HG03432 (cell line): ENCODE results near the gene RBM17.
A peak's percentile ranks its signal among the peaks of the same experiment; 100 is the strongest.
"Not testable (repeated sequence)": the region's sequence is repeated elsewhere in the genome, so short reads cannot be mapped to it uniquely, and the experiment has no call there.

Experiments used
- ATAC-seq: cut with Tn5 transposase; IDR thresholded peaks from one replicate; pipeline ENCODE4 v1.9.1; 2021; ENCODE audit warnings: mild to moderate bottlenecking, moderate library complexity; ENCODE audit not compliant: unreplicated experiment

The RBM17 gene

GRCh38 chr10:6135039-6135438 is 46.2 kb downstream of the RBM17 start:
- ATAC-seq = no peak

DNA sequence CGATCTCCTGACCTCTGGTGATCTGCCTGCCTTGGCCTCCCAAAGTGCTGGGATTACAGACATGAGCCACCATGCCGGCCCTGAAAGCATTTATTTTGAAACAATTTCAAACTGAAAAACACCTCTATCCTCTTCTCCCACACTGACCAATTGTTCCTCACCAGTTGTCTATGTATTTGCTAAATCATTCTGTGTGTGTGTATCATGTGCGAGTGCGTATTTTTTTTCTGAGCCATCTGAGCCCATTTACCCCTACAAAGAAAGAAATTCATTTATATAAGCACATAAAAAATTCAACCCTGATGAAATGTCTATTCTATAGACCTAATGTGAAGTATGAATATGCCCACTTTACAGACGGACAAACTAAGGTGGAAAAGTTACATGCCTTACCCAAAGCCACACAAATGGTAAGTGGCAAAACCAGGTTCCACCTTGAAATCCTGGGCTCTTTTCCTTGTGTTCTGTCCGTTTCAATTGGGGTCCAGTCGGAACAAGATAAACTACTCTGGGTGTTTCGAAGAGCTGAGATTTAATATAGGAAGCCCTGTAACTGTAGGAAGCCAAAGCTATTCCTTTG is 46.8 kb downstream of the RBM17 start:
- ATAC-seq = no peak

- ATAC-seq = peak; percentile 56
These were observed 47.7 kb downstream of the RBM17 start for GRCh38 chr10:6136215-6137201.

- ATAC-seq = no peak
These were observed 49.6 kb downstream of the RBM17 start for GRCh38 chr10:6138456-6138855.

DNA sequence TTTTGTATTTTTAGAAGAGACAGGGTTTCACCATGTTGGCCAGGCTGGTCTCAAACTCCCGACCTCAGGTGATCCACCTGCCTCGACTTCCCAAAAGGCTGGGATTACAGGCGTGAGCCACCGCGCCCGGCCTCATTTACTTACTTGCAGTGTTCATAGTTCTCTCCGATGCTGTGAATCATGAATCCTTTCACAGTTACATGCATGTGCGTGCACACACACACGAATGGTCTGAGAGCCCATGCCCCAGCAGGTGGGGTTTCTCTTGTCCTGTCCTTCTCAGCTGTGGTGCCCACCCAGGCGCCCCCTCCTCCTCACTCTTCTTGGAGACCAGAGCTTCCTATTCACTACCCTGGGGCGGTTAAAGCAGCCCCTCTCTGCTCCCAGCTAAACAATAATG is 50.6 kb downstream of the RBM17 start:
- ATAC-seq = no peak

DNA sequence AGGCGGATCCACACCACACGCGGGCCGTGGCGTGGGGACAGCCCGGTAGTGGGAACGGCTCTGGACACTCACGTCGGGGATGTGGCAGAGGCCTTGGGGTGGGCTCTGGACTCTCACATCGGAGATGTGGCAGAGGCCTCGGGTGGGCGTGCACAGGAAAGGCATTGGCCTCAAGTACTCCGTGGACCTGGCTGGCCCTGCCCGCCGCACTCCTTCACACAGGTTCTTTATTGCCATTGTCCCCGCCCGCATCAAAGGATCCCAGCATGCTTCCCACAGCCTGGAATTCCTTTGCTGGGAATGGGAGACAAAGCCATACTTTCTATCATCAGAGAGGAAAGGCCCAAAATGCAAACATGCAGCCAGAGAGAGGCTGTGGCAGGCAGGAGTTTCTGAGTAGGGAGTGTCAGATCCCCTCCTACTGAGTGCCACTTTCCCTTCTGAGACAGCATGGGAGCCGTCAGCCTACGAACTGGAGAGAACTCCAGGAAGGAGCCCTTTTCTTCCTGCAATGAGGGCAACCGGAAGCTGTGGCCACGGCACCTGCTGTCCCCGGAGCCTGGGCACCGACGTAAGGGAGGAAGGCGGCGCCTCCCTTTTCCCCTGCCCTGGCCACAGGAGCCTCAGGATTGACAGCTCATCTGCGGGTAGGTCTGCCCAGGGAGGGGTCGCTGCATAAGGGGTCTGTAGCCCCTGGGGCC is 51.5 kb downstream of the RBM17 start:
- no peak for ATAC-seq

GRCh38 chr10:6140965-6141295 is 52.1 kb downstream of the RBM17 start:
- ATAC-seq = no peak

DNA sequence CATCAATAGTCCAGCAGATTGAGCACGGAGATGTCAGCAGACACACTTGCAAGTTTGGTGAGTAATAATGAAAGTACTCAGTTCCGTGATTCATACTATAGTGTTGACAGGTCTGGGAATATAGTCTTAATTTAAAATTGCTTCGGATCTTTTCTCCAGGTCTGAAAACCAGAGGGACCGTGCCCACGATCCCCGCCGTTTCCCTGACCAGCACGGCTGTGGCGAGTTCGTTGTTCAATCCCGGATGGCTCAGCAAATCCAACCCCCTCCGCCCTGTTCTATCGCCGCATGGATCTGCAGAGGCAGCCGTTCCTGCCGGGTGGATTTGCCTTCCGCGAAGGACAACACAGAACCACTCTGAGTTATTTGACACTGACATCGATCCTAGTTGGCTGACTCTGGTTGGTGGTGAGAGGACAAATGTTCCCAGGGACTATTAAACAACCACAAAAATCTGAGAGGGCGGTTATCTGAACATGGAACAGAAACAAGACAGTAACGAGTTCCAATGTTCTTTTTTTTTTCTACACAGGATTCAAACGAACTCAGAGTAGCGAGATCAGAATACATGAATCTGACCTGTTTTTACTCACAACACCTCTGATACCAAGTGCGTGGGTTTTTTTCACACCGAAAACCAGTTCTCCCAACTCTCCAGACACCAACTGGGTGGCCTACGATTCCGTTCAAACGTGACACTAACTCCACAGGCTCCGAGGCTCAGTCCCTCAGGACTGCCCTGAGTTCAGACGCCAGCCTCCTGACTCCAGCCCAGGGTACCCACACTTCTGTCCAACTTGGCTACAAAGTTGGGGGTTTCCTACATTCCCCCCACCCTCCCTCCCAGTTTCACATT is 52.7 kb downstream of the RBM17 start:
- peak; percentile 54 for ATAC-seq

DNA sequence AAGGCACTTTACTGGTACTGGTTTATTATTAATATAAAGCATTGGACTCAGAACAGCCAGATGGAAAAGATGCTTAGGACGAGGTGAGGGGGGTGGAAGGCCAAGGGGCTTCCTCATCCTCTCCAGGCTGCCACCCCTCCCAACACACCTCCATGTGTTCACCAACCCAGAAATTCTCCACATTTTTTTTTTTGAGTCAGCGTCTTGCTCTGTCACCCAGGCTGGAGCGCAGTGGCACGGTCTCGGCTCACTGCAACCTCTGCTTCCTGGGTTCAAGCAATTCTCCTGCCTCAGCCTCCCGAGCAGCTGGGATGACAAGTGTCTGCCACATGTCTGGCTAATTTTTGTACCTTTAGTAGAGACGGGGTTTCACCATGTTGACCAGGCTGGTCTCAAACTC is 53.4 kb downstream of the RBM17 start:
- not testable (repeated sequence) for ATAC-seq

DNA sequence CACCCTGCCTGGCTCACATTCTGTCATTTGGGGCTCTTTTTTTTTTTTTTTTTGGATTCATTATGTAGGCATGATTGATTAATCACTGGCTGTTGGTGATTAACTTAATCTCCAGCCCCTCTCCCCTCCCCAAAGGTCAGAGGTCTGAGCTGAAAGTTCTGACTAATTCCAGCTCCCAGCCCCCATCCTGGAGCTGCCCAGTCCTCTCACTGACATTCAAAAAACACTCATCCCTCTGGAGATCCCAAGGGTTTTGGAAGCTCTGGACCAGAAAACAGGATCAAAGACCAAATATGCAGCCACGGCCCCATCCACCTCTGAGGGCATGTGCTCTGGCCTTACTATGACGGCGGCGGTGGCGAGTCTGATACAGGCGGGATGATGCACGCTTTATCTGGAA is 53.8 kb downstream of the RBM17 start:
- ATAC-seq = no peak

GRCh38 chr10:6143181-6143580 is 54.3 kb downstream of the RBM17 start:
- no peak for ATAC-seq

GRCh38 chr10:6144406-6145165 is 55.8 kb downstream of the RBM17 start:
- peak; percentile 79 for ATAC-seq

DNA sequence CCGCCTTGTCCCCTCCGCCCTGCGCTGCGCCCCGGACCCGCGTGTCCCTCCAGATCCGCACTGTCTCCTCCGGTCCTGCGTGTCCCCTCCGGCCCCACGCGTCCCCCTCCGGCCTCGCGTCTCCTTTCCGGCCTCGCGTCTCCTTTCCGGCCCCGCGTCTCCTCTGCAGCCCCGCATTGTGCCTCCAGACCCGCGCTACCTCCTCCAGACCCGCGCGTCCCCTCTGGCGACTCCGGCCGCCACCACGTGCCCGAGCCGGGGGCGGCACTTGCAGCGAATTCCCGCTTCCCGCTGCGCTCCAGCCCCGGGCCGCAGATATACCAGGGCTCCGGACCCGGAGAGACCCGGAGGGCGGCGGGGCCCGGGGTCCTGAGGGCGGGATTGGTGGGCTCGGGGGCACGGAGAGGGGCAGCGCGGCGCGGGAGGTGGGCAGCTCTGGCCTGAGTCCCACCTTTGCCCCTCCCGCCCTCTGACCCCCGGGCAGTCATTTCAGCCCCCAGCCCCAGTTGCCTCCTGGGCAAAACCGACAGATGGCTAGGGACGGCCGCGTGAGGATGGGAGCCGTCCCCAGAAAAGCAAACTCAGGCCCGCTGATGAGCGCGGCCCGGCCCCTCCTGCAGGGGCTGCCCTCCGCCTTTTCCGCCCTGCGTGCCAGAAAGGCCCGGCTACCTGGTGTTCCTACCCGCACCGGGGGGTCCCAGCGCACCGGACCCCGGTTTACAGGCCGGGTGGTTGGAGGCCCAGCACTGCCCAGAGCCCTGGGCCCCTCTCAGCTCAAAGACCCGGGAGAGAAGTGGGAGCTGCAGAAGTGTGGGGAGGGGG is 56.5 kb downstream of the RBM17 start:
- ATAC-seq = peak; percentile 11

DNA sequence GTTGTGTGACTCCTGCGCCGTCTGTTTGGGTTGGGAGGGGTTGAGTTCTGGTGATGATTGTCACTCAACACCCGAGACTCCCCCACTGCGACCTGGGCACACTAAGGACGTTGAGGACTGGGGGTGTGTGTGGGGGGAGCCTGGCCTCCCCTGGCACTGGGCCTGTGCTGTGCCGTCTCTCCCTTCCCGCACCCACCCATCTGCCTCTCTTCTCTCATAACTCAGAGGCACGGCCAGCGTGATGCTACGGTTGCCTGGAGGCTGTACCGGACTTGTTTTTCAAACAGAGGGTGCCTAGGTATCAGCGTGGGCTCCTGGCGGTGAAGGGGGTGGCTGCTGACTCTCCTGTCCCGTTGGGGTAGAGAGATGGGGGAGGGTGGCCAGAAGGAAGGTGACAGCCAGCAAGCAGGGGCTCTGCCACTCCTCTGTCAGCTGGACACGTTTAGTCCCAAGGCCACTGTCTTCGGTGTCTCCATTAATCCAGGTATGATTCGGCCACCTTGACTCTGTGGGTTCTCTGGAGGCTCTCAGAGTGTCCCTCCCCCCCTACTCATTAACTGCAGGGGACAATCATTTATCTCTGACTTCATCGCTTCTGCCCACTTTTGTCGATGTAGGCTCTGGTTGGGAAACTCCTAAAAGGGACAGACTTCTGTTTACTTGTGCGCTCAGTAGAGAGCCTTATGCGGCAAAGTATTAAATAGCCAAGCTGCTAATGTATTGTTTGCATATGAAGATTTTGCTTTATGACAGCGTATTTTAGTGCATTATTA is 57.4 kb downstream of the RBM17 start:
- ATAC-seq = no peak

DNA sequence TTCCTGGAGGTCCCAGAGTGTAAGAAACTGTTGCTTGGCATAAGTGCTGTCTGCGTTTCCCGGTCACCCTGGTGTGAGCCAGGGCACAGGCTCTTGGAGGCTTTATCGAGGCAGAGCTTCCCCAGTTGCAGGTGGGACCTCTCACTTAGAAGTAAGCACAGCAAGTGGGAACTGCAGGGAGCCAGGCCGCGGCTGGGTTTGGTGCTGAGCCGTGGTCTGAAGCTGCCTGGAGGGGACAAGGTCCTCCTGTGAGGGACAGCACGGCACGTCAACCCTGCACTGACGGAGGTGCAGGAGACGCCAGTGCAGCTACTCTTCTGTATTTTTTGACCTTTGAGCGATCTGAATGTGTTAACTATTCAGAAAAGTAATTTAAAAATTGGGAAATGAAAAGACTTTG is 58.1 kb downstream of the RBM17 start:
- no peak for ATAC-seq

DNA sequence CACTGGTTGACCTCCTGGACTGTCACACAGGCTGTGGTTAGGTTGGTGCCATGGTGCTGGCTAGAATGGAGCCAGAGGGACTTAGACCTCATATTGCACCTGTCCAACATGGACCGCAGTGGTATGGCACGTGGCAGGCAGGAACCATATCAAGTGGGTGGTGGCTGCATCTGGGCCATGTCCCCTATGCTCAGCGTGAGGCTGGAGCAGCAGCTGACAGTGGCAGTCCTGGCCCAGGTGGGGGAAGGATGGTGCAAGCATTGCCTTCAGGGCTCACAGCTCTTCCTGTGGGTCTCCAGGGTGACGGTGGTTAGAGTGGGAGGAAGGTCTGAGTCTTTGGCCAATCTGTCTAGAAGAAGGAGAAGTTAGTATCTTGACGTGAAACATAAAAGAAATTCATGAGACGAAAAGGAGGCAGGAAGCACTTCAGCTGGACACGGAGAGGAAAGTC is 59.4 kb downstream of the RBM17 start:
- peak; percentile 19 for ATAC-seq

- ATAC-seq = no peak
These were observed 60.1 kb downstream of the RBM17 start for GRCh38 chr10:6148908-6149307.
